Measurements from ENCODE around the gene ZFYVE9.
"Not testable (repeated sequence)": the region's sequence is repeated elsewhere in the genome, so short reads cannot be mapped to it uniquely, and the experiment has no call there.

Gene ZFYVE9, protein sequence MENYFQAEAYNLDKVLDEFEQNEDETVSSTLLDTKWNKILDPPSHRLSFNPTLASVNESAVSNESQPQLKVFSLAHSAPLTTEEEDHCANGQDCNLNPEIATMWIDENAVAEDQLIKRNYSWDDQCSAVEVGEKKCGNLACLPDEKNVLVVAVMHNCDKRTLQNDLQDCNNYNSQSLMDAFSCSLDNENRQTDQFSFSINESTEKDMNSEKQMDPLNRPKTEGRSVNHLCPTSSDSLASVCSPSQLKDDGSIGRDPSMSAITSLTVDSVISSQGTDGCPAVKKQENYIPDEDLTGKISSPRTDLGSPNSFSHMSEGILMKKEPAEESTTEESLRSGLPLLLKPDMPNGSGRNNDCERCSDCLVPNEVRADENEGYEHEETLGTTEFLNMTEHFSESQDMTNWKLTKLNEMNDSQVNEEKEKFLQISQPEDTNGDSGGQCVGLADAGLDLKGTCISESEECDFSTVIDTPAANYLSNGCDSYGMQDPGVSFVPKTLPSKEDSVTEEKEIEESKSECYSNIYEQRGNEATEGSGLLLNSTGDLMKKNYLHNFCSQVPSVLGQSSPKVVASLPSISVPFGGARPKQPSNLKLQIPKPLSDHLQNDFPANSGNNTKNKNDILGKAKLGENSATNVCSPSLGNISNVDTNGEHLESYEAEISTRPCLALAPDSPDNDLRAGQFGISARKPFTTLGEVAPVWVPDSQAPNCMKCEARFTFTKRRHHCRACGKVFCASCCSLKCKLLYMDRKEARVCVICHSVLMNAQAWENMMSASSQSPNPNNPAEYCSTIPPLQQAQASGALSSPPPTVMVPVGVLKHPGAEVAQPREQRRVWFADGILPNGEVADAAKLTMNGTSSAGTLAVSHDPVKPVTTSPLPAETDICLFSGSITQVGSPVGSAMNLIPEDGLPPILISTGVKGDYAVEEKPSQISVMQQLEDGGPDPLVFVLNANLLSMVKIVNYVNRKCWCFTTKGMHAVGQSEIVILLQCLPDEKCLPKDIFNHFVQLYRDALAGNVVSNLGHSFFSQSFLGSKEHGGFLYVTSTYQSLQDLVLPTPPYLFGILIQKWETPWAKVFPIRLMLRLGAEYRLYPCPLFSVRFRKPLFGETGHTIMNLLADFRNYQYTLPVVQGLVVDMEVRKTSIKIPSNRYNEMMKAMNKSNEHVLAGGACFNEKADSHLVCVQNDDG (N-terminal part only)

DNA sequence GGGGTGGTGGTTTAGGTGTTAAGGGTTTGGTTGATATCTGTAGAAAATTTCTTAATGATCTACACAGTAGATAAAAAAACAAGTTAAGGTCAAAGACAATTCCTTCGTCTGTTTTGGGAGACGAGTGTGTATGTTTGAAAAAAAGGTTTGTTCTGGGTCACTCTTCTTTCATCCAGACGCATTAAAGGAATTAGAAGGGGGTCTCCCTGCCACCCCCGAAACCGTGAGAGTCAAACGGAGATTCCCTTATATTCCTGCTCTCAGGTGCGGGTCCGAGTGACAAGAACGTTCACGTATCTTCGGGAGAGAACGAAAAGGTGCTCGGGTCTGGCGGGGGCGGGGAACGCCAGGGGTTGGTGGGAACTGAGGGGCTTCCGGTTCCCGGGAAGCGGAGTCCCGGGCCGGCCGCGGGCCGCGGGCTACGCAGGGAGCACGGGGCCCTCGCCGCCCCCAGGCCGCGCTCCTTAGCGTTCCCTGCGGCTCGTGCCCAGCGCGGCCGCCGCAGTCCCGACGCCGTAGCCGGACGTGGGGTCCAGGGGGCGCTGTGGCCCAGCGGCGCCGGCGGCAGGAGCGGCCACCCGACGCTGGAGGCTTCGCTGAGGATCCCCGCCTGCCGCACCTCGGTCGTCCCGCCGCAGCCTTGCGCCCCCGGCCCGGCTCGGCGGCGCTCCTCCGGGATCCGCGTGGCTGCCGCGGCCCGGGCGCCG, at the start of gene ZFYVE9:
TSS of gene ZFYVE9 (plus strand) at position 577 of the 707 bp plus-strand sequence. CDS start 91,118 bp downstream, outside the sequence.
- peak; percentile 69 for DNase-seq

DNA sequence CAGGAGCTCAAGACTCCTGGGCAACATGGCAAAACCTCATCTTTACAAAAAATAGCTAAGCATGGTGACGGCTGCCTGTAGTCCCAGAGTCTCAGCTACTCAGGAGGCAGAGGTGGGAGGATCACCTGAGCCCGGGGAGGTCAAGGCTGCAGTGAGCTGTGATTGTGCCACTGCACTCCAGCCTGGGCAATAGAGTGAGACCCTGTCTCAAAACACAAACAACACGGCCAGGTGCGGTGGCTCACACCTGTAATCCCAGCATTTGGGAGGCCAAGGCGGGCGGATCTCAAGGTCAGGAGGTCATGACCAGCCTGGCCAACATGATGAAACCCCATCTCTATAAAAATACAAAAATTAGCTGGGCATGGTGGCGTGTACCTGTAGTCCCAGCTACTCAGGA, 47.6 kb upstream of the ZFYVE9 start:
- DNase-seq = not testable (repeated sequence)

DNA sequence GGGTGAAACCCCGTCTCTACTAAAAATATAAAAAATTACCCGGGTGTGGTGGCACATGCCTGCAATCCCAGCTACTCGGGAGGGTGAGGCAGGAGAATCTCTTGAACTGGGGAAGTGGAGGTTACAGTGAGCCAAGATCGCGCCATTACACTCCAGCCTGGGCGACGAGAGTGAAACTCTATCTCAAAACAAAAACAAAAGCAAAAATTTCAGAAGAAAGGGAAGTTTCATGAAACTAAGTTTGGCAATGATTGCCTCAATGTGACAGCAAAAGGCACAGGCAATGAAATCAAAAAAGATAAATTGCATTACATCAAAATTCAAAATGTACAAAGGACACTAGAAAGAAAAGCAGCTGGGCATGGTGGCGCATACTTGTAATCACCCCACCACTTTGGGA, 45.7 kb upstream of the ZFYVE9 start:
- no peak for DNase-seq

DNA sequence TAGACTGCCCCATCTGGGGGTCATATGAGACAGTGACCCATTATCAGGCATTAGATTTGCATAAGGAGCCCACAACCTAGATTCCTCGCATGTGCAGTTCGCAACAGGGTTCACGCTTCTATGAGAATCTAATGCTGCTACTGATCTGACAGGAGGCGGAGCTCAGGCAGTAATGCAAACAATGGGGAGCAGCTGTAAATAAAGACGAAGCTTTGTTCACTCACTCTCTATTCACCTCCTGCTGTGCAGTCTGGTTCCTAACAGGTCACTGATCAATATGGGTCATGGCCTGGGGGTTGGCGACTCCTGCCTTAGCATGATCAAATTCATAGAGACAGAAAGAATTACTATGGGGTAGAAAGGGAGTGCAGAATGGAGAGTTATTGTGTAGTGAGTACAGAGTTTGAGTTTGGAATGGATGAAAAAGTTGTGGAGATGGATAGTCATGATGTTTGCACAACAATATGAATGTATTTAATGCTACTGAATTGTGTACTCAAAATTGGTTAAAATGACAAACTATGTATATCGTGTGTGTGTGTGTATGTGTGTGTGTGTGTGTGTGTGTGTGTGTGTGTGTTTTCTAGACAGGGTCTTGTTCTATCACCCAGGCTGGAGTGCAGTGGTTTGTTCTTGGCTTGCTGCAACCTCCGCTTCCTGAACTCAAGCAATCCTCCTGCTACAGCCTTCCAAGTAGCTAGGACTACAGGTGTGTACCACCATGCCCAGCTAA, 43.6 kb upstream of the ZFYVE9 start:
- peak; percentile 35 for DNase-seq

DNA sequence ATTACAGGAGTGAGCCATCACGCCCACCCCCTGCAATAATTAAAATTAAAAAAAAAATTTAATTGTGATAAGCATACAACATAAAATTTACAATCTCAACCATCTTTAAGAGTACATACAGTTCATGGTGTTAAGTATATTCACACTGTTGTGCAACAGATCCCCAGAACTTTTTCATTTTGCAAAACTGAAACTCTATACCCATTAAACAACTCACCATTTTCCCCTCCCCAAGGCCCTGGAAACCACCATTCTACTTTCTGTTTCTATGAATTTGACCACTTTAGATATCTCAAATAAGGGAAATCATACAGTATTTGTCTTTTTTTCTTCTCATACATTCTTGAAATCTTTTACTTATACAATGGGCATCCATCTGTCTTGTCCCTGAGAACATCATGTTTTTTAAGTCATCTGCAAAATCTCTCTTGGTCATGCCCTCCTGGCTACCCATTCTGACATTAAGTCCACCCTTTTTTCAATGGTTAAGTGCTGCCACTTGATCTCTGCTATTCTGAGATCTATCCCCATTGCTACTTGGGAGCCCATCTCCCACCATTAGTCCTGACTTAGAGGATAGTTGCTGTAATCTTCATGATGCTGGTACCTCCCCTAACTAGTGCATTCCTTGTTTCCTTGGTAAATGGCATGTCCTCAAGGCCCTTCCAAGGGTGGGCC, 39.4 kb upstream of the ZFYVE9 start:
- DNase-seq = no peak

DNA sequence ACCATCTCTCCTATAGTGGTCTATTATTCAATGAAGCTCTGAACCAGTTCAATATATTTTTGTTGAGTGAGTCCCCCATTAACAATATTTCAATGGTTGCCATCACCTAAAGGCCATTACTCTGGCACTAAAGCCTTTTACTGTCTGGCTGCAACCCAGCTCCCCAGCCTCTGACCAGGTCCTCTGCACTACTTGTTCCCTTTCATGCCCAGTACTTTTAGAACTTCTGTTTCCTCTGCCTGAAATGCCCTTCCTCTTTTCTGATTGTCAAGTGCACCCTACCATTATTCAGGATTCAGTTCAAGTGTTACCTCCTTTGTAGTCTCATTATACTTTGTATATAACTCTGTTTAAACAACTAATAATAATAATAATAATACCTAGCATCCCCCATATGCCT, 30.4 kb upstream of the ZFYVE9 start:
- no peak for DNase-seq

DNA sequence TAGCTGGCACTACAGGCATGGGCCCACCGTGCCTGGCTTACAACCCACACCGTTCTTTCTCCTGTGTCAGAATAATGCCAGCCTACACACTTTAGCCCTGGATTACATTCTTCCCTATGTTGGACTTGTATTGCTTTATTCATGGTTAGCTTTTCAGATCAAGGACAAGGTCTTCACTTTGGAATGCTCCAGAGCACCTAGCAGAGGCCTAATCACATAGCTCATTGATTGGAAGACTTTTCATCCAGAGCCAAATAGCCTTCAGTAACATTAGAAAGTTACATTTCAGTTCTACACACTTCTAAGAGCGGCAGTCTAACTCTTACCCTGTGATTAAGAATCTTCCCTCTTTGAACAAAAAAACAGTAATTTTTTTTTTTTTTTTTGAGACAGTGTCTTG, 29.4 kb upstream of the ZFYVE9 start:
- no peak for DNase-seq

DNA sequence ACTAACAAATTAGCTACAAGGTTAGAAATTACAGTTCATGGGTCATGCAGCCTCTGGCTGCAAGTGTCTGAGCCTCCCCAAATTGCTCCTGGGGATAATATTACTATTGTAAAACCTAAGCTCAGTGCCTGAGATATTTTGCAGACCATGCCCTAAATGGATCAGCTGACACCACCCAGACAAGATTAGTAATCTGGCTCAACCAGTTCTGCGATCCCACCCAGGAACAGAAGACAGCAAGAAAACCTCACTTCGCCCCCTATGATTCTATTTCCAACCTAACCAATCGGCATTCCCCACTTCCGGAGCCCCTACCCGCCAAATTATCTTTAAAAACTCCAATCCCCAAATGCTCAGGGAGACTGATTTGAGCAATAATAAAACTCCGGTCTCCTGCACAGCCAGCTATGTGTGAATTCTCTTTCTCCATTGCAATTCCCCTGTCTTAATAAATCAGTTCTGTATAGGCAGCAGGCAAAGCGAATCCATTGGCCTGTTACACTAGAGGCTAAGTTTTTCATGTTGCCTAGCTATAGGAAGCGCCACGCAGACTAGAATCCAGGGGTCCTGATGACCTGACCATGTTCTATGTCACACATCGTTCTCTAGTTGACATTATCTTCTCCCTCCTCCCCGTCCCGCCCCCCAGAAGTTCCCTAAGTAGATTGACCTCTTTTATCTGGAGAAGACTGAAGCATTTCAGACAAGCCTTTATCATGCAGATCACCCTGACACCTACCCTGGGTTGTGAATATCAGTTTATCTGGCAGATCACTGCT, 22.4 kb upstream of the ZFYVE9 start:
- no peak for DNase-seq

DNA sequence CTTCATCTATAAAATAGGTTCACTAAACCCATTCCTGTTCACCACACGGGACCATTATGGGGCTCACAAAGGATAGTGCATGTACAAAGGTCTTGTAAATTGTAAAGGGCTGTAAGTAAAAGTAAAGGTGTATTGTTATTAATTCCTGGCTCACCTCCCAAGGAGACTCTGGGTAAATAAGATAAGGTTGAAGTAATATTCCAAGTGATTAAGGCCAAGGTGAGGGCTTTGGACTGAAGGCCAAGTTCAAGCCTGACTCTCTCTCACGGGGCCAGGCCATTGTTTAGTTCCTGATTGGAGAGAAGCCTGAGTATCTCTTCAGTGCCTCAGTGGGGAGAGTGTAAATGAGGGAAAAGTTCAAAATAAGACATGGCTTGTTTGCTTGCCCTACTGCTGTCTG, 19.5 kb upstream of the ZFYVE9 start:
- DNase-seq = no peak

DNA sequence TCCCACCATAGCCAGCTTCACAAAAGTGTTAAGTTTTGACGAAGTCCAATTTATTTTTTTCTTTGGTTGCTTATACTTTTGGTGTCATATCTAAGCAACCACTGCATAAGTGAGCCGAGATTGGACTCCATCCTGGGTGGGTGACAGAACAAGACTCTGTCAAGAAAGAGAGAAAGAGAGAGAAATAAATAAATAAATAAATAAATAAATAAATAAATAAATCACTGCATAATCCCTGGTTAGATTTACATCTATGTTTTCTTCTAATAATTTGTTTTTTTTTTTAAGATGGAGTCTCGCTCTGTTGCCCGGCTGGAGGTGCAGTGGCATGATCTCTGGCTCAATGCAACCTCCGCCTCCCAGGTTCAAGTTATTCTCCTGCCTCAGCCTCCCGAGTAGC, 18.3 kb upstream of the ZFYVE9 start:
- no peak for DNase-seq

DNA sequence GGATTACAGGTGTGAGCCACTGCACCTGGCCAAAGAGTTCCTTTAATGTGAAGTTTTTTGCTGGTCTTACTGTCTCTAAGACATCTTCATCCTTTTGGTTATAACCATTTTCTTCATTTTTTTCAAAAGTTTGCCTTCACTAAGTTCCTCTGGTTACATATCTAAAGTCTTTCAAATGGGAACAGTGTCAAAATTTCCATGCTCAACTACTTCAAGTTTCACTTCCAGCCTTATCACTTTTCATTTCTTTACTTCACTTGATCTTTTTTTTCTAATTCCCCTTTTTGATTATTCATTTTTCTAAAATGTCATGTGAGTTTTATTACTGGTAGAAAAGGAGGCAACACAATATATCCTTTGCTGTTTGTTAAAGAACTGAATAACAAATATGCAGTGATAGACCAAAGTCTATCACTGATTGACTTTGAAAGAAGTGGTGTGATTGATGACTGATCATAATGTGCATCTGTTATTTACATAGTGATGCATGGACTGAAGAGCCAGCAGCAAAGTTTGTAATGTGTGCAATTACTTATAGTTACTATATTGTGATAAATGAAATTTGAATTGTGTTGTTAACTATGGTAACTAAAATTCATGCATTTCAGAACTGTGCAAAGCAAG, 16.0 kb upstream of the ZFYVE9 start:
- DNase-seq = no peak

DNA sequence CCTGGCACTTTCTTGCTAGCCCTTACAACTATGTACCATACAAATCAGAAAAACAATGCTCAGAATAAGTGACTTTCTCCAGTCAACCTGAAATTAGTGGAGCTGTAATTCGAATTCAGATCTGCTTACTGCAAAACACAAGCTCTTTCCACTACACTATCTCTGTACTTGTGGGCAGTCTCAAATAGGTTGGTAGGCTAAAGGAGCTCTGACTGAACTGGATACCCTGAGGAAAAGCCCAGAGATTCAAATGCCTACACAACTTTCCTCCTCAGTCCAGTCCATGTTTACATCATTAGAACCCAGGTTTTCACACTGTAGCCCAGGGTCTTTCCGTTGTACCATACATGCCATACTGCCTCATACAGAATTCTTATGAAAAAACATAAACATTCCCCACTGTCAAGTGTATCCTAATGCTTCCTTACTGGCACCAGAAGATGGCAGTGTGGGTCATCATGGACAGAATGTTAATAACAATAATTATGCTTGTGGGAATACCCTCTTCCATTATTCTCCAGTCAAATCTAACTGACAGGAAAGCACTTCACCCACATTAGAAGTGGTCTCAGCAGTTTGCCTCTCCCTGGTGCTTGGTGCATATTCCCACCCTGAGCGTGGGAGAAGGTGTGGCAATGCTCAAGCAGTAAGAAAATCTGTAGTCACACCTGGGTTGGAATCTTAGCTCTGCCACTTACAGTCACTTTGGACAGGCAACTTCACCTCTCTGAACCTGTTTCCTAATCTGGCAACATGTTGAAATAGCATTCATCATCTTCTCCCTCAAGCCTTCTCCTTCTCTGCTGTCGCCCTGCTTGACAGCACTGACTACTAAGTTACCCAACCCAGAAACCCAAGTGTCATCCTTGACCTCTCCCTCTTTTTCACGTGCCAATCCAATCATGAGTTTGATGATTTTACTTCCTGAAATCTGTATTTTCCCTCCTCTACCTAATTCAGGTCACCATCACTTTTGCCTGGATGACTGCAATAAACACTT, 14.4 kb upstream of the ZFYVE9 start:
- DNase-seq = peak; percentile 66

DNA sequence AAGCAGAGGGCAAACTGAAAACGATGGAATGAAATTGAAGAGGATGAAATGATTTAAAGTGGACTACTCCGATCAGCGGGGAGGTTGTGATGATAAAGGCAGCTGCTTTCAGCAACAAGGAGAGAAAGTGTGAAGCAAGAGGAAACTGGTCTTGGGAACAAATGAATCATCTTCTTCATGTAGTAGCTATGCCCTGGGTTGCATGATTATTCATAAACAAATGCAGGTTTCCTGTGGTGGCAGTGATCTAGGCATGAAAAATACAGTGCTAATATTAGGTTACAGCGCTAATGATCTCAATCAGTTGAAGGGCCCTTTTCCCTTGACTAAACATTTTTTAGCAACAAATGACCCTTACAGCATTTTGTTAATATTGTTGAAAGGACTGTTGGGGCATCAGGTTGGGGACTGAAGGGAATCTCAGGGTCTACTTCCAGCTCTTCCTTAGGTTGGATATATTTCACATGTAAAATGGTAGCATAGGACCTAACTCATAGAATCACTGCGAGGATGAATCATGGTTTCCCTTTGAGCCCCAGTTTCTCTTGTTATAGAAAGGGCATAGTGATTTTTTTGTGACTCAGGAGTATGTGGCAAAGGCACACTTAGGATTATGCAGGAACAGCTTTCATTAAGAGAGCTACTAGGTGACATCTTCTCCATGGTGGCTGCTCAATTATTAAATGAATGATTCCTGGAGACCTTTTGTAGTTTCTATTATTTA, 1.9 kb upstream of the ZFYVE9 start:
- no peak for DNase-seq

DNA sequence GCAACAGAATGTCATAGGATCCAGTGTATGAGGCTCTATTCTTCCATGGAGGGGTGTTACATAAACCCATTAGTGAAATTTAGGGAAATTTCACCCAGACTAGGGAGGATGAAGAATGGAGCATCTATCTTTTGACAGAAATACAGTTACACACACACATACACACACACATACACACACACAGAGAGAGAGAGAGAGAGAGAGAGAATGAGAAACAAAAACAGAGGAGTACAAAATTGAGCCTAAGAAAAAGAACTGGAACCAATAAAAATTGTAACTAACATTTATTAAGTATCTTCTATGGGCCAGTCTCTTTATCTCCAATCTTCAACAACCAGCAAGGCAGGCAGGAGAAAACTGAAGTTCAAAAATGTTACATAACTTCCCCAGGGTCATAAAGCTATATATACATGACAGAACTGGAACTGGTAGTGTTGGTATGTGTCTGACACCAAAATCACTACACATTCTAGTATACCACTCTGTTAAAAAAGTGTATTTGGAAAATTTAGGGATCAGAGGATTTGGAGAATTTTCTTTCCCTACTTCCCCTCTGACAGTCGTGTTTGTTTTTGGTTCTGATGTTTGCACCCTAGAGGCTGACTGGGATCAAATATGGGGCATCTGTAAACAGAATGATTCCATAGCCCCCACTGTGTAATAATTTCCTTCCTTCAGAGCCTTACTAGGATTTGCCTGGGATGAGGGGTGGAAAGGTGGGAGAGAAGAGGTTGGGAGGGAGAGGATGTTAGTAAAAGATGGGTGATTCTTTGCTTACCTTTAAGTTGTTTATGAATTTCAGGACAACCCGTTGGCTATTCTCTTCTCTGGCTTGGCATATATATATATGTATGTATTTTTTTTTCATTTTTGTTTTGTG, 1.0 kb upstream of the ZFYVE9 start:
- DNase-seq = no peak

DNA sequence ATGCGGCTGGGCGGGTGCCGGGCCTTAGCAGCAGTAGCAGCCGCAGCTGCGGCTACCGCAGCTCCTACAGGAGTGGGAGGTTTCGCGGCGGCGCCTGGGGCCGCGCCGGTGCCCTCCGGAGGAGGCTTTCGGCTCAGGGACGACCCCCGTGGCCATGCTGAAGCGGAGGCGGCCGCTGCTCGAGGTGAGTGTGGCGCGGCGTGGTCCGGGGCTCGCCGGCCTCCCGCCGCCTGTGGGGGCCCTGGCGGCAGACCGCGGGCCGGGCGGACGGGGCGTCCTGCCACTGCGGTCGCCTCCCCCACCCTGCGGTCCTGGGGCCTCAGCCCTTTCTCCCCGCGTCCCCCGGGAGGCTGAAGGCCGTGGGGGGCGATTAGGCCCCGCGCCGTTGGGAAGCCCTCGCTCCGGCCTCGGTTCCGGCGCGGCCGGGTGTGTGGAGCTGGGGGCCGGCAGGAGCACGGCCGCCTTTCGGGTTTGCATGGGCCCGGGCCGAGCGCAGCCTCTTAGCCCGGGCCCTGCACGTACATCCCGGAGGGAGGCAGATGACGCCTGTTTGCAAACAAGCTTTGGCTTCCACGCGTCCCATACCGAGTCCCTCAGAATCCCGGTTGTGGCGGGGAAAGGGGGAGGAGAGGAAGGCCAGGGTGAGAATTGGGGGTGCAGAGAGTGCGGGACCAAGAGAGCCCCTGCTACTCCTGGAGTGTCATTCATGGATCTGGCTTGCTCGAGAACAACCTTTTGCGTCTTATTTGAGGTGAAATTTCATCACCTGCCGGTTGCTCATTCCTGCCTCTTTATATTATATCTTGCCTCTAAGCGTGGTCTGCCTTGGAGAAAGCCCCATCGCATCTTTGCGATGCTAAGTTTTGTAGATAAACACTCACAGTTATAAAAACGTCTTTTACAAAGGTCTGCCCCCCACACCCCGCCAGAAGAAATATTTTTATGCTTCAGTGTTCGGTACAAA, 613 bp downstream of the ZFYVE9 start:
- DNase-seq = peak; percentile 57

DNA sequence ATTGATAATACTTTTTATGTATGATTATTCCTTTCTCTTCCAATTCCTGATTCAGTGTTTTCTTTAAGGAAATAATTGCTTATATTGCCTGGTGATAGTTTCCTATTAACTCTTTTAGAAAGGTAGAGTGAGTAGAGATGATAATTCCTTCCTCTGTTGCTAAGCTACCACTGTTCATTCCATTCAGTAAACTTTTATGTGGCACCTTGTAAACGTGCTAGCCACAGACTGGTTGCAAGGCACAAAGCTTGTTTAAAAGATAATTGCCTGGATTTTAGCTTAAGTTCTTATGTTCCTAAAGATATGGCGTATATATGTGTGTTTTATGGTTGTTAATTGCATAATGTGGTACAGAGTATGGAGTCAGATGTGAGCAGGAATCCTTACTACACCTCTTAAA, 3.2 kb downstream of the ZFYVE9 start:
- no peak for DNase-seq
